Endothelial cell of umbilical vein (primary cell): ENCODE results near the gene RLIM. TPM values are rescaled to one million over a fixed set of nuclear protein-coding genes. Genes with fewer than 3 reads are reported as not detected.

Source experiments
- BruUV-seq: library from RNA; stranded (reverse); fragments of 400-500 nt; replicated peaks from 2 replicates; lab custom pipeline; 2021; lab: Mats Ljungman, UMichigan
- CTCF ChIA-PET: fragments of 300-600, 350-600 bp; sonication (Branson Sonifier 250); formaldehyde crosslinking; loops from one replicate; lab custom pipeline; 2021; ENCODE audit warnings: antibody characterized with exemption, inconsistent platforms; lab: Charles Lee
- POLR2A ChIA-PET: fragments of 300-600, 350-600 bp; sonication (Branson Sonifier 250); formaldehyde crosslinking; loops from one replicate; lab custom pipeline; 2021; ENCODE audit warnings: antibody characterized with exemption, inconsistent platforms; lab: Charles Lee
- DNase-seq: peaks from one replicate; pipeline ENCODE4 v3.0.0-alpha.2; 2011; ENCODE audit warnings: low read depth, low spot score
- FAIRE-seq: peaks from 2 replicates; lab custom pipeline; 2011; peaks lifted over from hg19 to GRCh38; lab: Jason Lieb, UNC
- H2AFZ ChIP-seq: 2 replicates; pipeline ENCODE4 v1.6.0; 2012; ENCODE audit warnings: low read depth, low read length, control low read depth, inconsistent platforms
- H3K27ac ChIP-seq: 2 replicates; pipeline ENCODE4 v1.5.1; 2011; ENCODE audit warnings: low read depth, mild to moderate bottlenecking, control low read depth, low read length, moderate library complexity; ENCODE audit not compliant: insufficient read depth
- H3K27me3 ChIP-seq, 2 experiments: 2 replicates each; pipeline versions ENCODE4 v1.6.0 to v1.6.1; 2011; ENCODE audit warnings: low read length in 2 of 2, mixed read lengths in 1 of 2; ENCODE audit not compliant: control insufficient read depth in 2 of 2, insufficient read depth in 2 of 2
- H3K36me3 ChIP-seq, 2 experiments: 2 replicates in 1 of 2; 3 replicates in 1 of 2; pipeline ENCODE4 v1.5.1; 2011; ENCODE audit warnings: low read length in 2 of 2, mild to moderate bottlenecking in 1 of 2, moderate library complexity in 1 of 2; ENCODE audit not compliant: control insufficient read depth in 2 of 2, insufficient read depth in 2 of 2; ENCODE audit errors: extremely low read depth in 1 of 2
- H3K4me1 ChIP-seq: 3 replicates; pipeline ENCODE4 v1.5.1; 2011; ENCODE audit warnings: mild to moderate bottlenecking, low read length; ENCODE audit not compliant: control insufficient read depth, insufficient read depth; ENCODE audit errors: extremely low read depth
- H3K4me2 ChIP-seq: 2 replicates; pipeline ENCODE4 v1.6.1; 2011; ENCODE audit warnings: low read length, control low read depth, mixed read lengths; ENCODE audit not compliant: insufficient read depth
- H3K4me3 ChIP-seq, 3 experiments: fragments of 200-600 bp in 1 of 3; sonication (generic), shearing (Covaris generic) in 1 of 3; replicated peaks in 1 of 3; 2 replicates each; pipeline ENCODE4 v1.5.1; 2011 to 2016; ENCODE audit warnings: control low read depth in 3 of 3, low read length in 3 of 3, mild to moderate bottlenecking in 2 of 3, inconsistent platforms in 1 of 3, low read depth in 1 of 3, moderate library complexity in 1 of 3; ENCODE audit not compliant: insufficient read depth in 1 of 3
- H3K79me2 ChIP-seq: 2 replicates; pipeline ENCODE4 v1.6.0; 2012; ENCODE audit warnings: low read length, inconsistent platforms; ENCODE audit not compliant: control insufficient read depth, insufficient read depth
- H3K9ac ChIP-seq: replicated peaks from 2 replicates; pipeline ENCODE3; 2011; ENCODE audit warnings: low read length, control low read depth; ENCODE audit not compliant: insufficient read depth; ENCODE audit errors: extremely low read depth
- H3K9me1 ChIP-seq: replicated peaks from 3 replicates; pipeline ENCODE4 v1.6.0; 2011; ENCODE audit warnings: mild to moderate bottlenecking, low read length; ENCODE audit not compliant: control insufficient read depth, insufficient read depth; ENCODE audit errors: extremely low read depth
- H3K9me3 ChIP-seq: replicated peaks from 2 replicates; pipeline ENCODE4 v1.5.1; 2012; ENCODE audit warnings: low read length, inconsistent platforms; ENCODE audit not compliant: control insufficient read depth, insufficient read depth
- H4K20me1 ChIP-seq: replicated peaks from 2 replicates; pipeline ENCODE3; 2011; ENCODE audit warnings: mild to moderate bottlenecking, low read length; ENCODE audit not compliant: control insufficient read depth, insufficient read depth; ENCODE audit errors: extremely low read depth
- CTCF ChIP-seq, 2 donors: IDR thresholded peaks; 1 replicate in 1 of 2; 2 replicates in 1 of 2; pipeline ENCODE4 v1.5.1; 2011; ENCODE audit warnings: low read length in 2 of 2, mild to moderate bottlenecking in 2 of 2, moderate library complexity in 2 of 2, control low read depth in 1 of 2, inconsistent platforms in 1 of 2, low read depth in 1 of 2; ENCODE audit not compliant: insufficient read depth in 1 of 2; ENCODE audit errors: extremely low read depth in 1 of 2
- EZH2 ChIP-seq: IDR thresholded peaks from 2 replicates; pipeline ENCODE4 v1.6.1; 2012; ENCODE audit warnings: borderline replicate concordance, low read depth, mild to moderate bottlenecking, moderate library complexity, low read length, inconsistent platforms; ENCODE audit not compliant: severe bottlenecking
- FOS ChIP-seq: IDR thresholded peaks from 2 replicates; pipeline ENCODE4 v1.6.1; 2011; ENCODE audit warnings: mild to moderate bottlenecking, low read length, moderate library complexity, borderline replicate concordance; ENCODE audit not compliant: insufficient read depth
- GATA2 ChIP-seq: IDR thresholded peaks from 2 replicates; pipeline ENCODE4 v1.7.0; 2011; ENCODE audit warnings: low read depth, mild to moderate bottlenecking, moderate library complexity, mixed read lengths, low read length; ENCODE audit not compliant: insufficient read length, insufficient read depth
- JUN ChIP-seq: IDR thresholded peaks from 2 replicates; pipeline ENCODE4 v1.6.1; 2011; ENCODE audit warnings: borderline replicate concordance, low read depth; ENCODE audit not compliant: insufficient read length, insufficient read depth
- MAX ChIP-seq: IDR thresholded peaks from 2 replicates; pipeline ENCODE4 v1.6.1; 2011; ENCODE audit not compliant: insufficient read depth, insufficient read length
- MYC ChIP-seq: IDR thresholded peaks from one replicate; pipeline ENCODE4 v1.6.1; 2011; ENCODE audit warnings: mild to moderate bottlenecking, low read depth, low read length
- dilution Hi-C: fragments of 300-500 bp; cut with MboI; formaldehyde crosslinking; loops from one replicate; pipeline ENCODE4 v1.15.0; 2019; ENCODE audit warnings: low sequenced_read_pairs; ENCODE audit not compliant: extremely low pct_ligation_motif_present
- intact Hi-C: fragments of 100-400 bp; cut with micrococcal nuclease; formaldehyde crosslinking; loops from one replicate; pipeline ENCODE4 v1.10.0; 2022
- polyA plus RNA-seq, 4 experiments: library from polyadenylated mRNA; depleted of rRNA in 3 of 4; stranded (reverse) in 3 of 4; unstranded in 1 of 4; fragments of >200 nt; gene quantifications; 2 replicates each; pipeline versions ENCODE4 v1.2.1 to v1.2.3, GENCODE V29; 2011 to 2012; ENCODE audit warnings: missing spikeins in 1 of 4
- total RNA-seq: library from RNA; stranded (reverse); gene quantifications from 2 replicates; pipeline ENCODE4 v1.2.3, GENCODE V29; 2021

The RLIM gene
- total and polyA plus RNA-seq, 2 donors (not counting 3 experiments of a cell fraction or from before 2014, with no cell fraction given): 8.2 to 40.1 TPM

DNA sequence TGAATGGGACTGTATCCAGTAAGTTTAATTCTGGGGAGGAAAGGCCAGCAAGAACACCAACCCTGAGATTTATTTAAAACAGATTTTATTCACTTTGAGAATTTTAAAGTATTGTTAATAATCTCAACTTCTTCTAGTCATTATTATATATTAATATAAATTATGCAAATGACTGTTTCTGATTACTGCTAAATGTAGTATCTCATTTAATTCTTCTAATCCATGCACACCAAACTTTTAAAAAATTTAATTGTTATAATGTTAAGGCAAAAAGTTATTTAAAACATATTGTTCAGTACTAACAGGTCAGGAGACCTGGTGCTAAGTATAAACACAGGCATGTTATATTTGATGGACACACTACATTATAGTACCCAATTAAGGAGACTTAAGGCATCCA lies 8.1 kb downstream of the RLIM start:
- no peaks in the 10 kb centered on the region for H3K36me3 ChIP-seq
- FAIRE-seq (no peak), DNase-seq (no peak)
- TF ChIP-seq GATA2 (no peak), MYC (no peak), FOS (no peak), CTCF (IDR thresholded peaks at IDR 0.05; ENCODE audit: extremely low read depth in 1 of 2, insufficient read depth in 1 of 2, low read depth in 1 of 2, low read length in 2 of 2) (no peak)
- H4K20me1 ChIP-seq: no peaks in the 10 kb centered on the region
- no peak overlapping the region for H3K27ac ChIP-seq
- no peaks in the 10 kb centered on the region for H3K9me1 ChIP-seq
- no peak overlapping the region for H3K4me2 ChIP-seq
- no peaks in the 10 kb centered on the region for H3K27me3 ChIP-seq
- no peak overlapping the region for H2AFZ ChIP-seq
- H3K9ac ChIP-seq: no peak overlapping the region
- no TSS peak for BruUV-seq
- H3K4me3 ChIP-seq: no peak overlapping the region
- peaks cover under 1% of the 10 kb centered on the region for H3K4me1 ChIP-seq
- intact Hi-C loops: no loop called here
- dilution Hi-C loops: no loop called here
- H3K79me2 ChIP-seq: peaks cover 96% of the 10 kb centered on the region
- POLR2A ChIA-PET: no interaction called here
- CTCF ChIA-PET: no interaction called here
- H3K9me3 ChIP-seq: no peaks in the 10 kb centered on the region

DNA sequence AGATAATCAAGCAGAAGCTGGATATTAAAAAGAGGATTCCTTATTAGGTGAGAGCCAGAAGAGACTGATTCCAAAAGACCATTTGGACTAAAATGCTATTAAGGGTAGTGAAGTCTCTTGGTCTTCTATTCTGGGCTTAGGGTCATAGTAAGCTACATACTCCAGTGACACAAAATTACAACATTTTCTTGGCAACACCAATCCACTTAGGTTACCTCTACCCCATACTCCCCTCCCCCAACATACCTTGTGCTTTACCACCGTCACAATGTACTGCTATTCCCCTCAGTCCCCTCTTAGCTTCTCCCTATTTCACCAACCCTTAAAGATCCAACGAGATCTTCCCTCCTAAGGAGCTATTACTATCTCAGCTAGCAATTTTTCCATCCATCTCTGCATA lies 11.4 kb downstream of the RLIM start:
- dilution Hi-C loops: no loop called here

More for the DNA sequence above, 11.4 kb downstream of the RLIM start:
- FAIRE-seq (no peak), DNase-seq (no peak)
- H3K4me2 ChIP-seq: no peak overlapping the region
- H3K27ac ChIP-seq: no peak overlapping the region
- H3K4me3 ChIP-seq: no peak overlapping the region
- no TSS peak for BruUV-seq
- intact Hi-C loops: no loop called here
- no peaks in the 10 kb centered on the region for H3K9me3 ChIP-seq
- TF ChIP-seq JUN (no peak), MAX (no peak), EZH2 (no peak), GATA2 (no peak), MYC (no peak), CTCF (IDR thresholded peaks at IDR 0.05; ENCODE audit: extremely low read depth in 1 of 2, insufficient read depth in 1 of 2, low read depth in 1 of 2, low read length in 2 of 2) (no peak)
- POLR2A ChIA-PET: interaction anchor here (1.1 kb wide), 1 partner anchor 8 kb away, joined by 3 read pairs; no protein-coding TSS in a partner anchor
- no peak overlapping the region for H2AFZ ChIP-seq
- CTCF ChIA-PET: no interaction called here
- no peaks in the 10 kb centered on the region for H3K36me3 ChIP-seq
- H3K9ac ChIP-seq: no peak overlapping the region
- no peaks in the 10 kb centered on the region for H3K9me1 ChIP-seq
- H3K79me2 ChIP-seq: peaks cover 93% of the 10 kb centered on the region
- H3K27me3 ChIP-seq: no peaks in the 10 kb centered on the region
- H3K4me1 ChIP-seq: no peaks in the 10 kb centered on the region
- no peaks in the 10 kb centered on the region for H4K20me1 ChIP-seq
